ENCODE data around the gene APOH. TPM values are rescaled to one million over a fixed set of nuclear protein-coding genes. Genes with fewer than 3 reads are reported as not detected.

APOH gene
- total RNA-seq, 4 donors from 2014 or later = not detected

GRCh38 chr17:66240013-66240412, 10.8 kb upstream of the APOH start:
- Histone ChIP-seq H3K27ac (no peak overlapping the region), H3K4me1 (no peaks in the 10 kb centered on the region), H3K27me3 (no peaks in the 10 kb centered on the region), H3K4me3 (no peak overlapping the region), H3K9me3 (no peaks in the 10 kb centered on the region), H3K36me3 (no peaks in the 10 kb centered on the region)
- intact Hi-C loops (cut with DNase I) = no loop called here
- no peak for TF ChIP-seq POLR2A (IDR thresholded peaks at IDR 0.05)
- no peak for TF ChIP-seq CTCF (IDR thresholded peaks at IDR 0.05)
- DNase-seq = no peak
- 83 to 84% methylated on average over 6 of the region's 6 CpGs for WGBS, 2 donors

- no peak overlapping the region for H3K4me3 ChIP-seq
- intact Hi-C loops (cut with DNase I) = no loop called here
- no peaks in the 10 kb centered on the region for H3K27me3 ChIP-seq
- H3K4me1 ChIP-seq = no peaks in the 10 kb centered on the region
- no peak for TF ChIP-seq POLR2A (IDR thresholded peaks at IDR 0.05)
- H3K9me3 ChIP-seq = no peaks in the 10 kb centered on the region
- 87 to 89% methylated on average over 3 of the region's 3 CpGs for WGBS, 2 donors
- H3K36me3 ChIP-seq = no peaks in the 10 kb centered on the region
- DNase-seq = no peak
- no peak overlapping the region for H3K27ac ChIP-seq
These were observed 6.3 kb upstream of the APOH start for GRCh38 chr17:66235377-66235994.

- H3K4me1 ChIP-seq = no peaks in the 10 kb centered on the region
- H3K36me3 ChIP-seq = no peaks in the 10 kb centered on the region
- no peaks in the 10 kb centered on the region for H3K27me3 ChIP-seq
- no peak overlapping the region for H3K27ac ChIP-seq
- H3K4me3 ChIP-seq = no peak overlapping the region
- intact Hi-C loops (cut with DNase I) = no loop called here
- no peak for DNase-seq
- no peaks in the 10 kb centered on the region for H3K9me3 ChIP-seq
- WGBS, 2 donors = 84 to 91% methylated on average over 3 of the region's 3 CpGs
- TF ChIP-seq CTCF (IDR thresholded peaks at IDR 0.05) (no peak), POLR2A (IDR thresholded peaks at IDR 0.05) (no peak)
These were observed 5.4 kb upstream of the APOH start for GRCh38 chr17:66234611-66235010.

- no peaks in the 10 kb centered on the region for H3K4me1 ChIP-seq
- DNase-seq = no peak
- 65 to 74% methylated on average over 8 of the region's 8 CpGs for WGBS, 2 donors
- H3K27me3 ChIP-seq = no peaks in the 10 kb centered on the region
- no peaks in the 10 kb centered on the region for H3K9me3 ChIP-seq
- no peak overlapping the region for H3K4me3 ChIP-seq
- no peak overlapping the region for H3K27ac ChIP-seq
- TF ChIP-seq CTCF (IDR thresholded peaks at IDR 0.05) (no peak), POLR2A (IDR thresholded peaks at IDR 0.05) (no peak)
- H3K36me3 ChIP-seq = no peaks in the 10 kb centered on the region
- intact Hi-C loops (cut with DNase I) = no loop called here
These were observed 4.0 kb upstream of the APOH start for GRCh38 chr17:66233023-66233753.

- intact Hi-C loops (cut with DNase I) = no loop called here
- Histone ChIP-seq H3K27ac (no peak overlapping the region), H3K4me3 (no peak overlapping the region), H3K9me3 (no peaks in the 10 kb centered on the region), H3K27me3 (no peaks in the 10 kb centered on the region), H3K4me1 (no peaks in the 10 kb centered on the region), H3K36me3 (no peaks in the 10 kb centered on the region)
- DNase-seq = no peak
- TF ChIP-seq CTCF (IDR thresholded peaks at IDR 0.05) (no peak), POLR2A (IDR thresholded peaks at IDR 0.05) (no peak)
- 73 to 78% methylated on average over 4 of the region's 4 CpGs for WGBS, 2 donors
These were observed 1.8 kb upstream of the APOH start for GRCh38 chr17:66230922-66231591.

Data from esophagus squamous epithelium (tissue), 5 donors.